Ishikawa (cell line): ENCODE results near the gene EXOC4.

Source experiments
- CEBPB ChIP-seq: IDR thresholded peaks from 2 replicates; pipeline ENCODE4 v1.6.1; 2012
- CREB1 ChIP-seq: IDR thresholded peaks from 2 replicates; pipeline ENCODE4 v1.6.1; 2012; ENCODE audit warnings: low read depth
- EGR1 ChIP-seq: IDR thresholded peaks from 2 replicates; pipeline ENCODE4 v1.6.1; 2012
- EP300 ChIP-seq: IDR thresholded peaks from 2 replicates; pipeline ENCODE4 v1.6.1; 2012; ENCODE audit warnings: borderline replicate concordance
- FOXM1 ChIP-seq: IDR thresholded peaks from 2 replicates; pipeline ENCODE4 v1.6.1; 2012; ENCODE audit warnings: low read depth, borderline replicate concordance
- MAX ChIP-seq: IDR thresholded peaks from 2 replicates; pipeline ENCODE4 v1.6.1; 2012
- NFIC ChIP-seq: IDR thresholded peaks from 2 replicates; pipeline ENCODE4 v1.6.1; 2012
- RAD21 ChIP-seq: IDR thresholded peaks from 2 replicates; pipeline ENCODE4 v1.6.1; 2012; ENCODE audit warnings: low read depth
- REST ChIP-seq: IDR thresholded peaks from 2 replicates; pipeline ENCODE4 v1.6.1; 2012; ENCODE audit warnings: low read depth, mild to moderate bottlenecking
- TAF1 ChIP-seq: IDR thresholded peaks from 2 replicates; pipeline ENCODE4 v1.6.1; 2012; ENCODE audit warnings: low read depth, mild to moderate bottlenecking
- TEAD4 ChIP-seq: IDR thresholded peaks from 2 replicates; pipeline ENCODE4 v1.6.1; 2012
- USF1 ChIP-seq: IDR thresholded peaks from 2 replicates; pipeline ENCODE4 v1.6.1; 2012
- YY1 ChIP-seq: IDR thresholded peaks from 2 replicates; pipeline ENCODE4 v1.6.1; 2012; ENCODE audit warnings: low read depth
- ZBTB7A ChIP-seq: IDR thresholded peaks from 2 replicates; pipeline ENCODE4 v1.6.1; 2012; ENCODE audit warnings: low read depth

GRCh38 chr7:133714654-133715053, 461.8 kb downstream of the EXOC4 start:
- no peak for TF ChIP-seq ZBTB7A
- TF ChIP-seq EGR1: no peak
- no peak for TF ChIP-seq MAX
- no peak for TF ChIP-seq RAD21
- no peak for TF ChIP-seq EP300
- no peak for TF ChIP-seq CREB1
- no peak for TF ChIP-seq CEBPB
- no peak for TF ChIP-seq TEAD4
- no peak for TF ChIP-seq USF1
- TF ChIP-seq TAF1: no peak
- no peak for TF ChIP-seq FOXM1
- no peak for TF ChIP-seq REST
- no peak for TF ChIP-seq YY1
- no peak for TF ChIP-seq NFIC
